H9 (cell line): ENCODE measurements around the gene C6orf15. TPM values are rescaled to one million over a fixed set of nuclear protein-coding genes. Genes with fewer than 3 reads are reported as not detected.

ENCODE experiments used
- DNase-seq: peaks from one replicate; pipeline ENCODE4 v3.0.0-alpha.2; 2017
- H2AFZ ChIP-seq: one replicate; pipeline ENCODE4 v1.6.1; 2013; ENCODE audit warnings: mild to moderate bottlenecking, low read length, control low read depth, moderate library complexity
- H2AK5ac ChIP-seq: 2 replicates; pipeline ENCODE4 v1.6.1; 2013; ENCODE audit warnings: low read length, control low read depth, mixed read lengths; ENCODE audit not compliant: insufficient read length
- H2BK120ac ChIP-seq: one replicate; pipeline ENCODE4 v1.6.1; 2013; ENCODE audit warnings: low read depth, mild to moderate bottlenecking, low read length, control low read depth, inconsistent platforms; ENCODE audit not compliant: poor library complexity, severe bottlenecking
- H2BK12ac ChIP-seq: 2 replicates; pipeline ENCODE4 v1.6.1; 2013; ENCODE audit warnings: low read length, control low read depth, mixed read lengths, low read depth; ENCODE audit not compliant: insufficient read length
- H2BK15ac ChIP-seq: 2 replicates; pipeline ENCODE4 v1.6.1; 2013; ENCODE audit warnings: low read depth, low read length, control low read depth
- H2BK20ac ChIP-seq: one replicate; pipeline ENCODE4 v1.6.1; 2013; ENCODE audit warnings: low read depth, mild to moderate bottlenecking, low read length, control low read depth, inconsistent platforms; ENCODE audit not compliant: poor library complexity, severe bottlenecking
- H2BK5ac ChIP-seq: 2 replicates; pipeline ENCODE4 v1.6.1; 2013; ENCODE audit warnings: low read length, control low read depth, mixed read lengths; ENCODE audit not compliant: insufficient read length
- H3K14ac ChIP-seq: 2 replicates; pipeline ENCODE4 v1.6.1; 2013; ENCODE audit warnings: low read length, control low read depth; ENCODE audit not compliant: insufficient read depth
- H3K18ac ChIP-seq: 2 replicates; pipeline ENCODE4 v1.6.1; 2013; ENCODE audit warnings: low read depth, mild to moderate bottlenecking, mixed read lengths, low read length, control low read depth; ENCODE audit not compliant: insufficient read length
- H3K23ac ChIP-seq: 2 replicates; pipeline ENCODE4 v1.6.1; 2013; ENCODE audit warnings: low read length, control low read depth, mixed read lengths, low read depth; ENCODE audit not compliant: insufficient read length
- H3K23me2 ChIP-seq: 2 replicates; pipeline ENCODE4 v1.6.1; 2013; ENCODE audit warnings: low read depth, mild to moderate bottlenecking, mixed read lengths, low read length, control low read depth; ENCODE audit not compliant: insufficient read length, poor library complexity, severe bottlenecking
- H3K27ac ChIP-seq: 2 replicates; pipeline ENCODE4 v1.5.1; 2013; ENCODE audit warnings: low read length, control low read depth, mixed read lengths, low read depth; ENCODE audit not compliant: insufficient read length
- H3K27me3 ChIP-seq: 2 replicates; pipeline ENCODE4 v1.6.1; 2013; ENCODE audit warnings: low read length, control low read depth, inconsistent platforms; ENCODE audit not compliant: insufficient read depth
- H3K4ac ChIP-seq: 2 replicates; pipeline ENCODE4 v1.6.1; 2013; ENCODE audit warnings: low read depth, mild to moderate bottlenecking, control low read depth, inconsistent platforms, low read length, moderate library complexity
- H3K4me1 ChIP-seq: 2 replicates; pipeline ENCODE4 v1.6.1; 2013; ENCODE audit warnings: low read length, control low read depth, inconsistent platforms; ENCODE audit not compliant: insufficient read depth
- H3K4me2 ChIP-seq: 2 replicates; pipeline ENCODE4 v1.6.1; 2013; ENCODE audit warnings: low read length, control low read depth, mixed read lengths; ENCODE audit not compliant: insufficient read length, insufficient read depth
- H3K56ac ChIP-seq: 2 replicates; pipeline ENCODE4 v1.6.1; 2013; ENCODE audit warnings: low read depth, mild to moderate bottlenecking, mixed read lengths, low read length, control low read depth; ENCODE audit not compliant: insufficient read length
- H3K79me1 ChIP-seq: 2 replicates; pipeline ENCODE4 v1.6.1; 2013; ENCODE audit warnings: low read depth, mild to moderate bottlenecking, moderate library complexity, low read length, control low read depth, inconsistent platforms; ENCODE audit not compliant: insufficient read depth, poor library complexity, severe bottlenecking
- H3K79me2 ChIP-seq: 2 replicates; pipeline ENCODE4 v1.6.1; 2013; ENCODE audit warnings: low read length, control low read depth, inconsistent platforms; ENCODE audit not compliant: insufficient read depth
- H3K9ac ChIP-seq: 2 replicates; pipeline ENCODE4 v1.6.1; 2013; ENCODE audit warnings: low read length, control low read depth, mixed read lengths; ENCODE audit not compliant: insufficient read length; ENCODE audit errors: extremely low read depth
- H3K9me3 ChIP-seq: one replicate; pipeline ENCODE4 v1.6.1; 2013; ENCODE audit warnings: low read depth, low read length, inconsistent platforms; ENCODE audit not compliant: control insufficient read depth
- H3T11ph ChIP-seq: one replicate; pipeline ENCODE4 v1.6.1; 2013; ENCODE audit warnings: mild to moderate bottlenecking, low read length, control low read depth, inconsistent platforms
- H4K20me1 ChIP-seq: one replicate; pipeline ENCODE4 v1.6.1; 2013; ENCODE audit not compliant: control insufficient read depth, insufficient read length, insufficient read depth
- H4K5ac ChIP-seq: 2 replicates; pipeline ENCODE4 v1.6.1; 2013; ENCODE audit warnings: low read depth, mild to moderate bottlenecking, mixed read lengths, low read length, control low read depth; ENCODE audit not compliant: insufficient read length
- H4K8ac ChIP-seq: replicated peaks from 2 replicates; pipeline ENCODE4 v1.6.1; 2013; ENCODE audit warnings: low read length, control low read depth, mixed read lengths, low read depth; ENCODE audit not compliant: insufficient read length
- H4K91ac ChIP-seq: 2 replicates; pipeline ENCODE4 v1.6.1; 2013; ENCODE audit warnings: low read depth, mild to moderate bottlenecking, moderate library complexity, mixed read lengths, low read length, control low read depth; ENCODE audit not compliant: insufficient read length
- H3K27ac Mint-ChIP-seq, 3 experiments: 2 replicates in 2 of 3; 3 replicates in 1 of 3; pipeline ENCODE4 v1.8.0; 2020 to 2021; ENCODE audit warnings: mixed read lengths in 3 of 3, mild to moderate bottlenecking in 1 of 3, moderate library complexity in 1 of 3
- H3K27me3 Mint-ChIP-seq: 2 replicates; pipeline ENCODE4 v1.8.0; 2021; ENCODE audit warnings: low read depth, mild to moderate bottlenecking, moderate library complexity, mixed read lengths
- H3K36me3 Mint-ChIP-seq, 3 experiments: 2 replicates in 2 of 3; 3 replicates in 1 of 3; pipeline ENCODE4 v1.8.0; 2020 to 2021; ENCODE audit warnings: low read depth in 3 of 3, mixed read lengths in 3 of 3; ENCODE audit not compliant: insufficient read depth in 1 of 3
- H3K4me1 Mint-ChIP-seq, 2 experiments: 2 replicates each; pipeline ENCODE4 v1.8.0; 2020; ENCODE audit warnings: mixed read lengths in 2 of 2
- H3K4me3 Mint-ChIP-seq, 2 experiments: 2 replicates in 1 of 2; 3 replicates in 1 of 2; pipeline ENCODE4 v1.8.0; 2020 to 2021; ENCODE audit warnings: mild to moderate bottlenecking in 2 of 2, mixed read lengths in 2 of 2, moderate library complexity in 1 of 2
- H3K9me3 Mint-ChIP-seq, 2 experiments: 2 replicates in 1 of 2; 3 replicates in 1 of 2; pipeline ENCODE4 v1.8.0; 2020; ENCODE audit warnings: mild to moderate bottlenecking in 2 of 2, mixed read lengths in 2 of 2, moderate library complexity in 1 of 2
- WGBS: extraction: QIAGEN DNeasy Blood & Tissue Kit; methylation state at CpG from one replicate; pipeline ENCODE4 v1.1.7; 2013; ENCODE audit warnings: missing lambda C conversion rate, low lambda C conversion rate, mixed read lengths; ENCODE audit not compliant: insufficient read length; ENCODE audit errors: extremely low coverage; 5-methylcytosine and 5-hydroxymethylcytosine counted together
- total RNA-seq: library from RNA; stranded (reverse); gene quantifications from 2 replicates; pipeline ENCODE4 v1.2.1, GENCODE V29; 2021
- TF ChIP-seq, protein P1 (sequence below): fragments of 200-600 bp; sonication (generic); conservative IDR thresholded peaks from 3 replicates; pipeline ENCODE4 v1.8.0; 2021; ENCODE audit warnings: antibody characterized with exemption, mild to moderate bottlenecking

The C6orf15 gene
- total RNA-seq, 1 experiment from 2014 or later, result not detected

DNA sequence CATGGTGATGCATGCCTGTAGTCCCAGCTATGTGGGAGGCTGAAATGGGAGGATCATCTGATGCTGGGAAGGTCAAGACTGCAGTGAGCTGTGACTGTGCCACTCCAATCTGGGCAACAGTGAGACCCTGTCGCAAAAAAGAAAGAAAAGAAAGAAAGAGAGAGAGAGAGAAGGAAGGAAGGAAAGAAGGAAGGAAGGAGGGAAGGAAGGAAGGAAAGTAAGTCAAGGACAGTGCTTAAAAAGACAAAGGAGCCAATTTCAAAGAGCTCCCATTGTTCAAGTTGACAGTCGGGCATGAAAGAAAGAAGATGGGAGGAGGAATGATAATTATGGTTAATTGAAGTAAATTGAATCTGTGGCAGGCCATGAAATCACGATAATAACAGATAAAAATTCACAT, 16.2 kb downstream of the C6orf15 start:
- Mint-ChIP-seq H3K36me3 (no peaks in the 10 kb centered on the region), H3K4me3 (no peak overlapping the region), H3K4me1 (peaks cover 16 to 21% of the 10 kb centered on the region in 2 experiments), H3K27me3 (no peaks in the 10 kb centered on the region; the same call in 1 of the 2 replicates), H3K27ac (no peak overlapping the region), H3K9me3 (no peaks in the 10 kb centered on the region)
- Histone ChIP-seq H3K79me1 (no peaks in the 10 kb centered on the region), H2BK5ac (no peak overlapping the region), H3K9me3 (no peaks in the 10 kb centered on the region), H3K4me2 (no peak overlapping the region), H3K18ac (no peak overlapping the region), H2BK120ac (no peak overlapping the region), H3T11ph (no peak overlapping the region), H2AFZ (no peak overlapping the region), H3K23me2 (no peaks in the 10 kb centered on the region), H3K79me2 (no peaks in the 10 kb centered on the region), H3K4me1 (peaks cover 2% of the 10 kb centered on the region; the same call in 1 of the 2 replicates), H4K8ac (no peak overlapping the region), H2BK20ac (no peak overlapping the region), H3K14ac (no peak overlapping the region), H3K23ac (no peak overlapping the region), H3K27me3 (no peaks in the 10 kb centered on the region), H3K9ac (no peak overlapping the region), H3K56ac (no peak overlapping the region), H2AK5ac (no peak overlapping the region), H4K20me1 (no peaks in the 10 kb centered on the region), H4K91ac (no peak overlapping the region), H4K5ac (no peak overlapping the region), H3K27ac (no peak overlapping the region), H3K4ac (no peak overlapping the region), H2BK12ac (no peak overlapping the region), H2BK15ac (no peak overlapping the region)
- no peak for DNase-seq
- TF ChIP-seq, protein P1, sequence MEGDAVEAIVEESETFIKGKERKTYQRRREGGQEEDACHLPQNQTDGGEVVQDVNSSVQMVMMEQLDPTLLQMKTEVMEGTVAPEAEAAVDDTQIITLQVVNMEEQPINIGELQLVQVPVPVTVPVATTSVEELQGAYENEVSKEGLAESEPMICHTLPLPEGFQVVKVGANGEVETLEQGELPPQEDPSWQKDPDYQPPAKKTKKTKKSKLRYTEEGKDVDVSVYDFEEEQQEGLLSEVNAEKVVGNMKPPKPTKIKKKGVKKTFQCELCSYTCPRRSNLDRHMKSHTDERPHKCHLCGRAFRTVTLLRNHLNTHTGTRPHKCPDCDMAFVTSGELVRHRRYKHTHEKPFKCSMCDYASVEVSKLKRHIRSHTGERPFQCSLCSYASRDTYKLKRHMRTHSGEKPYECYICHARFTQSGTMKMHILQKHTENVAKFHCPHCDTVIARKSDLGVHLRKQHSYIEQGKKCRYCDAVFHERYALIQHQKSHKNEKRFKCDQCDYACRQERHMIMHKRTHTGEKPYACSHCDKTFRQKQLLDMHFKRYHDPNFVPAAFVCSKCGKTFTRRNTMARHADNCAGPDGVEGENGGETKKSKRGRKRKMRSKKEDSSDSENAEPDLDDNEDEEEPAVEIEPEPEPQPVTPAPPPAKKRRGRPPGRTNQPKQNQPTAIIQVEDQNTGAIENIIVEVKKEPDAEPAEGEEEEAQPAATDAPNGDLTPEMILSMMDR, result no peak
- no CpG with 5 or more reads among the region's 3 CpGs for WGBS
